HL-60 (cell line): ENCODE data around the gene AAK1.

ENCODE experiments used
- DNase-seq, 2 experiments: peaks; one replicate each; pipeline ENCODE4 v3.0.0-alpha.2; 2010 to 2020; ENCODE audit warnings: low read depth in 1 of 2, low spot score in 1 of 2
- H3K27ac ChIP-seq: fragments of 250-450 bp; sonication (Bioruptor Pico); replicated peaks from 2 replicates; pipeline ENCODE4 v1.5.1; 2020; ENCODE audit warnings: mild to moderate bottlenecking, moderate library complexity
- H3K27me3 ChIP-seq: fragments of 250-450 bp; sonication (Bioruptor Pico); 2 replicates; pipeline ENCODE4 v1.5.1; 2021; ENCODE audit warnings: mild to moderate bottlenecking, moderate library complexity; ENCODE audit not compliant: insufficient read depth, poor library complexity, severe bottlenecking
- H3K4me3 ChIP-seq: replicated peaks from 2 replicates; pipeline ENCODE4 v1.5.1; 2011; ENCODE audit warnings: mild to moderate bottlenecking, control low read depth, low read length; ENCODE audit not compliant: insufficient read depth
- CTCF ChIP-seq: IDR thresholded peaks from one replicate; pipeline ENCODE4 v1.5.1; 2011; ENCODE audit warnings: low read length, control low read depth, inconsistent platforms; ENCODE audit not compliant: insufficient read depth
- GABPA ChIP-seq: IDR thresholded peaks from 2 replicates; pipeline ENCODE4 v1.6.1; 2012; ENCODE audit warnings: low read depth
- POLR2AphosphoS5 ChIP-seq: IDR thresholded peaks from 2 replicates; pipeline ENCODE4 v1.6.1; 2012; ENCODE audit warnings: low read depth
- REST ChIP-seq: IDR thresholded peaks from 2 replicates; pipeline ENCODE4 v1.6.1; 2012; ENCODE audit warnings: low read depth; ENCODE audit not compliant: insufficient replicate concordance
- SPI1 ChIP-seq: IDR thresholded peaks from 2 replicates; pipeline ENCODE4 v1.6.1; 2012; ENCODE audit warnings: low read depth, mild to moderate bottlenecking, borderline replicate concordance

The AAK1 gene

DNA sequence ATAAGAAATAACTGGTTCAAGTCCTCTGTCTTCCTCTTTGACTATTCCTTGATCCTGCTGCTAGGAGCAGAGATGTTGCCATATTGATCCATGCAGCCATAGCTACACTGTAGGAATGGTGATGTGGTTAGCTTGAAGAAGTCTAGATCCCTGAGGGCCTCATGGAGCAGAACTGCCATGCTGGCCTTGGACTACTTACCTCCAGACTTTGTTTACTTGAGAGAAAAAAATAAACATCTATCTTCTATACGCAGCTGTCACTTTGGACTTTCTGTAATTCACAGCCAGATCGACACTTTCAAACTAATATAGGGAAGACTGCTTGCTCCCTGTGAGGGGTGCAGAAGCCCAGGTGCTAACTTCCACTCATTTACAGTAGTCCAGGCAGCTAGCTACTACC, 121.8 kb downstream of the AAK1 start:
- TF ChIP-seq SPI1 (no peak), CTCF (no peak), POLR2AphosphoS5 (no peak), REST (no peak), GABPA (no peak)
- Histone ChIP-seq H3K4me3 (no peak overlapping the region), H3K27ac (no peak overlapping the region), H3K27me3 (no peaks in the 10 kb centered on the region)
- no peak for DNase-seq

GRCh38 chr2:69518841-69519240, 124.7 kb downstream of the AAK1 start:
- peak in 1 of 2 experiments; percentile 77 for DNase-seq
- no peak overlapping the region for H3K27ac ChIP-seq
- H3K4me3 ChIP-seq = no peak overlapping the region
- TF ChIP-seq REST (no peak), SPI1 (no peak), GABPA (no peak), CTCF (no peak), POLR2AphosphoS5 (no peak)
- no peaks in the 10 kb centered on the region for H3K27me3 ChIP-seq

GRCh38 chr2:69517410-69517809, 126.1 kb downstream of the AAK1 start:
- DNase-seq = no peak
- Histone ChIP-seq H3K27ac (no peak overlapping the region), H3K4me3 (no peak overlapping the region), H3K27me3 (no peaks in the 10 kb centered on the region)
- TF ChIP-seq REST (no peak), SPI1 (no peak), CTCF (no peak), GABPA (no peak), POLR2AphosphoS5 (no peak)
